Common myeloid progenitor, CD34-positive (primary cell): Measurements from ENCODE around the gene TMTC3.

Experiments
- CTCF ChIA-PET: fragments of 350-600 bp; sonication (Branson Sonifier 250); formaldehyde crosslinking; loops from one replicate; lab custom pipeline; 2021; ENCODE audit warnings: antibody characterized with exemption; lab: Charles Lee
- POLR2A ChIA-PET: fragments of 350-600 bp; sonication (Branson Sonifier 250); formaldehyde crosslinking; loops from one replicate; lab custom pipeline; 2021; ENCODE audit warnings: antibody characterized with exemption; lab: Charles Lee
- DNase-seq, 3 donors: peaks; one replicate each; pipeline versions ENCODE4 v3.0.0 to v3.0.0-alpha.2; 2013
- H3K27ac ChIP-seq, 2 experiments: 1 replicate in 1 of 2; 2 replicates in 1 of 2; pipeline ENCODE4 v1.7.0; 2013; ENCODE audit warnings: inconsistent platforms in 2 of 2, low read length in 2 of 2, mild to moderate bottlenecking in 2 of 2, low read depth in 1 of 2, moderate library complexity in 1 of 2; ENCODE audit not compliant: severe bottlenecking in 2 of 2, insufficient read depth in 1 of 2, poor library complexity in 1 of 2
- H3K27me3 ChIP-seq, 5 experiments: replicated peaks in 2 of 5; 1 replicate in 3 of 5; 2 replicates in 2 of 5; pipeline versions ENCODE4 v1.6.1 to v1.7.0; 2013; ENCODE audit warnings: low read length in 4 of 5, mild to moderate bottlenecking in 2 of 5, moderate library complexity in 2 of 5, inconsistent platforms in 1 of 5; ENCODE audit not compliant: insufficient read depth in 5 of 5, control insufficient read depth in 4 of 5
- H3K36me3 ChIP-seq, 4 experiments: 1 replicate in 2 of 4; 2 replicates in 2 of 4; pipeline versions ENCODE4 v1.6.1 to v1.7.0; 2013; ENCODE audit warnings: low read length in 3 of 4, control low read depth in 1 of 4, mild to moderate bottlenecking in 1 of 4; ENCODE audit not compliant: control insufficient read depth in 4 of 4, insufficient read depth in 4 of 4
- H3K4me1 ChIP-seq, 4 experiments: 1 replicate in 3 of 4; 2 replicates in 1 of 4; pipeline versions ENCODE4 v1.6.1 to v1.7.1; 2013; ENCODE audit warnings: low read length in 3 of 4, mild to moderate bottlenecking in 3 of 4, control low read depth in 1 of 4, inconsistent platforms in 1 of 4, moderate library complexity in 1 of 4; ENCODE audit not compliant: control insufficient read depth in 4 of 4, insufficient read depth in 4 of 4; ENCODE audit errors: control extremely low read depth in 1 of 4
- H3K4me3 ChIP-seq, 7 experiments: 1 replicate in 4 of 7; 2 replicates in 3 of 7; pipeline versions ENCODE4 v1.5.1 to v1.7.0; 2013; ENCODE audit warnings: mild to moderate bottlenecking in 7 of 7, low read length in 6 of 7, moderate library complexity in 6 of 7, inconsistent platforms in 2 of 7, low read depth in 2 of 7, control low read depth in 1 of 7; ENCODE audit not compliant: insufficient read depth in 4 of 7, control insufficient read depth in 1 of 7; ENCODE audit errors: extremely low read depth in 1 of 7
- H3K9me3 ChIP-seq, 5 experiments: 1 replicate in 4 of 5; 2 replicates in 1 of 5; pipeline versions ENCODE4 v1.6.1 to v1.7.1; 2013; ENCODE audit warnings: low read length in 4 of 5, mild to moderate bottlenecking in 2 of 5, inconsistent platforms in 1 of 5, low read depth in 1 of 5, moderate library complexity in 1 of 5; ENCODE audit not compliant: control insufficient read depth in 4 of 5, insufficient read depth in 2 of 5; ENCODE audit errors: control extremely low read depth in 1 of 5
- WGBS: methylation state at CpG from one replicate; pipeline ENCODE4 v1.1.5; 2013; ENCODE audit not compliant: insufficient coverage; 5-methylcytosine and 5-hydroxymethylcytosine counted together

The TMTC3 gene

DNA sequence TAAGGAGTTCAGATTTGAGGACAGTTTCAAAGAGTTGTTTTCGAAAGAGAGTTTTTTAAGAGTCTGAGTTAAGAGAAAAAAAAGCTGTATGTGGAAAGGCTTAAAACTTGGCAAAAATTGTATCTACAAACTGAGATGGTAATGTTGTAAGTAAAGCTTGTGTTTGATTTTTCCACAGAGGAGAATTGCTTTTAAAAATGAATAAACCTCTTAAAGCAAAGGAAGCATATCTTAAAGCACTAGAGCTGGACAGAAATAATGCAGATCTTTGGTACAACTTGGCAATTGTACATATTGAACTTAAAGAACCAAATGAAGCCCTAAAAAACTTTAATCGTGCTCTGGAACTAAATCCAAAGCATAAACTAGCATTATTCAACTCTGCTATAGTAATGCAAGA, 50.3 kb downstream of the TMTC3 start:
- H3K36me3 ChIP-seq: peaks cover 0 to 15% (median 5%) of the 10 kb centered on the region in 4 experiments

DNA sequence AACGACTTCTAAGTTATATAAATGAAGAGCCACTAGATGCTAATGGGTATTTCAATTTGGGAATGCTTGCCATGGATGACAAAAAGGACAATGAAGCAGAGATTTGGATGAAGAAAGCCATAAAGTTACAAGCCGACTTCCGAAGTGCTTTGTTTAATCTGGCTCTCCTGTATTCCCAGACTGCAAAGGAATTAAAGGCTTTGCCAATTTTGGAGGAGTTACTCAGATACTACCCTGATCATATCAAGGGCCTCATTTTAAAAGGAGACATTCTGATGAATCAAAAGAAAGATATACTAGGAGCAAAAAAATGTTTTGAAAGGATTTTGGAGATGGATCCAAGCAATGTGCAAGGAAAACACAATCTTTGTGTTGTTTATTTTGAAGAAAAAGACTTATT, 52.8 kb downstream of the TMTC3 start:
- CTCF ChIA-PET: no interaction called here
- Histone ChIP-seq H3K27ac (no peak overlapping the region), H3K36me3 (peaks cover 0 to 15% (median 6%) of the 10 kb centered on the region in 4 experiments), H3K4me3 (no peak overlapping the region), H3K4me1 (no peaks in the 10 kb centered on the region), H3K27me3 (no peaks in the 10 kb centered on the region), H3K9me3 (no peaks in the 10 kb centered on the region)
- DNase-seq: no peak
- 96% methylated on average over 3 of the region's 3 CpGs for WGBS
- POLR2A ChIA-PET: no interaction called here

More for the DNA sequence above, 50.3 kb downstream of the TMTC3 start:
- Histone ChIP-seq H3K27me3 (no peaks in the 10 kb centered on the region), H3K9me3 (no peaks in the 10 kb centered on the region), H3K27ac (no peak overlapping the region), H3K4me3 (no peak overlapping the region), H3K4me1 (no peaks in the 10 kb centered on the region)
- WGBS: no CpG with 5 or more reads among the region's 2 CpGs
- POLR2A ChIA-PET: no interaction called here
- CTCF ChIA-PET: no interaction called here
- DNase-seq: no peak

DNA sequence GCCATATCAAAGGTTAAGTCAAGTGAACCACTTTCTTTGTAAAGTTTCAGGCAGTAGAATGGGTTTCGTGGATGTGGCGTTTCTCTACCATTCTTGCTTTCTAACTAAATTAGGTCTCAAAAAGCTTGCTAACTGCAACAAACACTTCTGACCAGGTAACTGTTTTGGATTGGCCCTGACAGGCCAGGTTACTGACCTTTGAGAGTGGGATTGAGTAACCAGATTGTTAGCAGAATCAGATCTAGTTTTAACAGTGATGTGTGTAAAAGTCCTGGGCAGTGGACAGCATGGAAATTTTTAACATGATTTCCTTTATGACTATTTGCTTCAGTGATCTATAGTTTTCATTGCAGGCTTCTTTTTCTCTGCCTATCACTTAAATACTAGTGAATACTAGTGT, 57.9 kb downstream of the TMTC3 start:
- WGBS: no CpG with 5 or more reads among the region's 2 CpGs
- peaks cover 0 to 6% (median 4%) of the 10 kb centered on the region in 5 experiments for H3K9me3 ChIP-seq
- CTCF ChIA-PET: no interaction called here

DNA sequence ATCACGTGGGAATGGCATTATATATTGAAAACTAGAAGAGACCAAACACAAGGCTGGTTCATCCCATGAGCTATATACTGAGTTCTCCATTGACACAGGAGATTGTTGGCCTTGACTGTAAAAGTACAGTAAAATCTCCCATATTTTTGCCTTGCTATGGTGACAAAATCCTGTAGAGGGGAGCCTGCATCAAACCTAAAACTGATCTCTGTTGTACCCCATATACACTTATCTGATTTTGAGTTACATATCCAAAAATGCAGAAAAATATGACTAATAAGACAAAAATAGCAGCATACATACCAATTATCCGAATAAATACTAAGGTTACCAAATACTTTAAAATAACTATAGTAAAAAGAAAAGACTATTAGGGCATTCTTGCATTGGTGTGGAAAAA, 60.4 kb downstream of the TMTC3 start:
- 100% methylated on average over 1 of the region's 2 CpGs for WGBS
- DNase-seq: no peak
- ChIA-PET CTCF (no interaction called here), POLR2A (no interaction called here)
- no peaks in the 10 kb centered on the region for H3K4me1 ChIP-seq
- no peak overlapping the region for H3K27ac ChIP-seq
- H3K36me3 ChIP-seq: peaks cover 0 to 2% (median 0%) of the 10 kb centered on the region in 4 experiments
- no peaks in the 10 kb centered on the region for H3K27me3 ChIP-seq
- no peak overlapping the region for H3K4me3 ChIP-seq
- H3K9me3 ChIP-seq: peaks cover 0 to 6% (median 4%) of the 10 kb centered on the region in 5 experiments

More for the DNA sequence above, 57.9 kb downstream of the TMTC3 start:
- H3K27me3 ChIP-seq: no peaks in the 10 kb centered on the region
- no peaks in the 10 kb centered on the region for H3K4me1 ChIP-seq
- POLR2A ChIA-PET: no interaction called here
- H3K27ac ChIP-seq: no peak overlapping the region
- DNase-seq: no peak
- H3K4me3 ChIP-seq: no peak overlapping the region
- peaks cover 0 to 8% (median 3%) of the 10 kb centered on the region in 4 experiments for H3K36me3 ChIP-seq

DNA sequence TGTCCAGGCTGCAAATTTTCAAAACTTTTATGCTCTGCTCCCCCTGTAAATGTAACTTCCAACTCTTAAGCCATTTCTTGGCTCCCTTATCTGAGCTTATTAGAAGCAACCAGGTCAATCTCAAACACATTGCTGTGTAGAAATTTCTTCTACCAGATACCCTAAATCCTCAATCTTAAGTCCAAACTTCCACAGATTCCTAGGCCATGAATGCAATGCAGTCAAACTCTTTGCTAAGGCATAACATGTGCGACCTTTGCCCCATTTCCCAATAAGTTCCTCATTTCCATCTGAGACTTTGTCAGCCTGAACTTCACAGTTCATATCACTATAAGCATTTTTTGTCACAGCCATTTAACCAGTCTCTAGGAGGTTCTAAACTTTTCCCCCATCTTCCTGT, 64.5 kb downstream of the TMTC3 start:
- peaks cover 0 to 17% (median 5%) of the 10 kb centered on the region in 5 experiments for H3K9me3 ChIP-seq
- DNase-seq: no peak
- no peaks in the 10 kb centered on the region for H3K27me3 ChIP-seq
- H3K36me3 ChIP-seq: no peaks in the 10 kb centered on the region
- H3K4me3 ChIP-seq: no peak overlapping the region
- no peak overlapping the region for H3K27ac ChIP-seq
- ChIA-PET CTCF (no interaction called here), POLR2A (no interaction called here)
- no peaks in the 10 kb centered on the region for H3K4me1 ChIP-seq
- 100% methylated on average over 1 of the region's 1 CpG for WGBS

DNA sequence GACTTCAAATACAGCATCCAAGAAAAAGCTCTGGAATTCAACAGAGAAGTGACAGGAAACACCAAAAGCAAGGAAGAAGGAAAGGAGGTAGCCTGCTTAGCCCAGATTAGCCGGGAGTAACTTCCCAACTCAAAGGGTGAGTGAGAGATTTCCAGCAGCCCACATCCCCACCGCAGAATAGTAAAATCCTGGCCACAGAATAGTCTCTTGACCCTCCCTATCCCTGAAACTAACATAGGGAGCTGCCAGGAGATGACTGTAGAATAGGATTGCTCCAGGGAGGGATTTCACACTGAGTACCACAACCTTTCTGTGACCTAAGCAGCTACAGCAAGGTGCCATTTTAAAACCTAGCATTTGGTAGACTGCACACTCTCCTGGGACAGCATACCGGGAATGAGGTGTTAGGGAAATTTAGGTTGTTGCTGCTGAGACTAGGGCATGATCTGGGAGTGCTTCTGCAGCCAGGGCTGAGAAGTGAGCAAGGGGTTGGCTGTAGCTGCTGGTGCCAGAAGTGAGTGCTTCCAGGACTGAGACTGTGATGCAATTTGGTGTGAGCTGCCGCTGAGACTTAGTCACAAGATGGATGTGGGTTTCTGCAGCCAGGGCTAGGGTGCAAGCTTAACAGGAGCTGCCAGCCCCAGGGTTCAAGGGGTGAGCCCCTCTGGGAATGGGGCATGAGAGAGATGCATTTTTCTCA, 66.0 kb downstream of the TMTC3 start:
- no peaks in the 10 kb centered on the region for H3K36me3 ChIP-seq
- peaks cover 0 to 24% (median 8%) of the 10 kb centered on the region in 5 experiments for H3K9me3 ChIP-seq
- POLR2A ChIA-PET: no interaction called here
- H3K4me1 ChIP-seq: no peaks in the 10 kb centered on the region
- no peak overlapping the region for H3K27ac ChIP-seq
- CTCF ChIA-PET: no interaction called here
- no peak for DNase-seq
- H3K4me3 ChIP-seq: no peak overlapping the region
- WGBS: 85% methylated on average over 3 of the region's 4 CpGs
- no peaks in the 10 kb centered on the region for H3K27me3 ChIP-seq

DNA sequence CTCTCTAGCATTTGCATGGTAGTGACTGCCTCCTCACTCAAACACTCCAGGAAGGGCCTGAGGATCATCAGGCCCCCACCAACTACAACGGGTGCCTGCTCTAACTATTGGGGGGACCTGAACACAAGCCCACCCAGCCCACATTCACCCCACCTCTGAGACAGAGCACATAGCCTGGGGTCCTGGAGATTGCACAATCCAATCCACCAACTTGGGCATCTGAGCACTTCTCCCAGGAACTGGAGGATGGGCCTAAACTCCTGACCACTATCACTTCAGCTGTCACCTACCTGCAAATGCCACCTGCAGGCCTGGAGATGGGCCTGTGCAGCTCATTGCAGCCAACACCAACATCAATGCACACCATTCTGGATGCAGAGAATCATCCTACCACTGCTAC, 66.6 kb downstream of the TMTC3 start:
- POLR2A ChIA-PET: no interaction called here
- Histone ChIP-seq H3K4me3 (no peak overlapping the region), H3K9me3 (peaks cover 0 to 24% (median 7%) of the 10 kb centered on the region in 5 experiments), H3K36me3 (no peaks in the 10 kb centered on the region), H3K27ac (no peak overlapping the region), H3K27me3 (no peaks in the 10 kb centered on the region), H3K4me1 (no peaks in the 10 kb centered on the region)
- CTCF ChIA-PET: no interaction called here
- no CpG with 5 or more reads among the region's 1 CpG for WGBS
- no peak for DNase-seq
